GM21737 (cell line): ENCODE measurements around the gene METTL4.
"Not testable (repeated sequence)": the region's sequence is repeated elsewhere in the genome, so short reads cannot be mapped to it uniquely, and the experiment has no call there.

ENCODE experiments used
- ATAC-seq: cut with Tn5 transposase; IDR thresholded peaks from one replicate; pipeline ENCODE4 v1.9.1; 2021; ENCODE audit warnings: mild to moderate bottlenecking, moderate library complexity; ENCODE audit not compliant: unreplicated experiment

METTL4 gene

GRCh38 chr18:2524794-2525198 is 46.5 kb downstream of the METTL4 start:
- not testable (repeated sequence) for ATAC-seq

GRCh38 chr18:2522112-2522511 is 49.2 kb downstream of the METTL4 start:
- ATAC-seq, result no peak

- ATAC-seq, result no peak
Measured at GRCh38 chr18:2518473-2518872, 52.8 kb downstream of the METTL4 start.

- no peak for ATAC-seq
Measured at GRCh38 chr18:2515908-2516625, 55.2 kb downstream of the METTL4 start.

- no peak for ATAC-seq
Measured at GRCh38 chr18:2515171-2515787, 56.0 kb downstream of the METTL4 start.

- no peak for ATAC-seq
Measured at GRCh38 chr18:2513616-2514015, 57.7 kb downstream of the METTL4 start.

- no peak for ATAC-seq
Measured at GRCh38 chr18:2512059-2512458, 59.2 kb downstream of the METTL4 start.

GRCh38 chr18:2511451-2511850 is 59.9 kb downstream of the METTL4 start:
- ATAC-seq, result no peak

- ATAC-seq, result no peak
Measured at GRCh38 chr18:2510416-2510815, 60.9 kb downstream of the METTL4 start.

GRCh38 chr18:2508678-2509077 is 62.6 kb downstream of the METTL4 start:
- no peak for ATAC-seq

GRCh38 chr18:2508155-2508554 is 63.1 kb downstream of the METTL4 start:
- no peak for ATAC-seq

GRCh38 chr18:2504642-2505041 is 66.7 kb downstream of the METTL4 start:
- ATAC-seq, result no peak

- no peak for ATAC-seq
Measured at GRCh38 chr18:2502880-2503279, 68.4 kb downstream of the METTL4 start.

- ATAC-seq, result no peak
Measured at GRCh38 chr18:2502394-2502793, 68.9 kb downstream of the METTL4 start.

- ATAC-seq, result no peak
Measured at GRCh38 chr18:2497797-2498196, 73.5 kb downstream of the METTL4 start.

- no peak for ATAC-seq
Measured at GRCh38 chr18:2495381-2495780, 75.9 kb downstream of the METTL4 start.

GRCh38 chr18:2494921-2495320 is 76.4 kb downstream of the METTL4 start:
- ATAC-seq, result no peak
